Ascending aorta (tissue), 2 donors: ENCODE results near the gene MAP3K13. TPM values are rescaled to one million over a fixed set of nuclear protein-coding genes. Genes with fewer than 3 reads are reported as not detected.

Experiments
- DNase-seq, 2 donors: peaks; one replicate each; pipeline ENCODE4 v3.0.0-alpha.2; 2019; ENCODE audit warnings: low spot score in 2 of 2
- H3K27ac ChIP-seq, 2 donors: fragments of 200-600 bp; sonication (generic); one replicate each; pipeline ENCODE4 v1.5.1; 2016 to 2017; ENCODE audit warnings: mild to moderate bottlenecking in 1 of 2
- H3K27me3 ChIP-seq: fragments of 200-600 bp; sonication (generic); one replicate; pipeline ENCODE4 v1.5.1; 2017
- H3K36me3 ChIP-seq, 2 donors: fragments of 200-600 bp; sonication (generic); one replicate each; pipeline ENCODE4 v1.5.1; 2016
- H3K4me1 ChIP-seq, 2 donors: fragments of 200-600 bp; sonication (generic); one replicate each; pipeline ENCODE4 v1.5.1; 2016 to 2017; ENCODE audit warnings: mild to moderate bottlenecking in 1 of 2
- H3K4me3 ChIP-seq, 2 donors: fragments of 200-600 bp; sonication (generic); one replicate each; pipeline ENCODE4 v1.5.1; 2016 to 2017; ENCODE audit warnings: mild to moderate bottlenecking in 1 of 2
- H3K9me3 ChIP-seq, 2 donors: fragments of 200-600 bp; sonication (generic); one replicate each; pipeline ENCODE4 v1.5.1; 2016
- intact Hi-C: fragments of 100-400 bp; cut with DNase I; formaldehyde crosslinking; loops from one replicate; pipeline ENCODE4 v1.15.1; 2023
- total RNA-seq: library from RNA; depleted of rRNA; stranded (reverse); fragments of >200 nt; gene quantifications from one replicate; pipeline ENCODE4 v1.1.0, GENCODE V29; 2016
- TF ChIP-seq, protein P1 (sequence below), 3 experiments: fragments of 200-600 bp in 2 of 3; fragments of 450-650 bp in 1 of 3; sonication (generic) in 2 of 3; IDR thresholded peaks; one replicate each; pipeline ENCODE4 v1.5.1; 2016 to 2019; ENCODE audit warnings: antibody characterized with exemption in 3 of 3, mild to moderate bottlenecking in 1 of 3, moderate library complexity in 1 of 3

The MAP3K13 gene
- total RNA-seq, 1 donor from 2014 or later, result 21.9 TPM

DNA sequence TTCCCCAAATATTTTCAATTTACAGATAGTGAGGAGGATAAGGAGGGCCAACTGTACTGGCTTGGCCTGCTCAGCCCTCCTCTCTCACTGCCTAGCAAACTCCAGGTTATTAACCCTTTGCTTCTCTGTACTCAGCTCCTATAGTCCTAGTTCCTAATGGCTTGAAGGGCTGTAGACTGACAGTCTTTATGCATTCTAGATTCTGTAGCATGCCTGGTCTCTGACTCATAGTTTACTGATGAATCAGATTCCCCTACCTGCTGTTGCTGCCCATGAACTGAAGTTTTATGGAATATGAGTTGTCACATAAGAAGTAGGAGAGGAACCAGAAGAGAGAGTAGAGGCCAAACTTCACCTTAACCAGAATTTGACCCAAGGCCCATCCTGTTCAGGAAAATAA lies 27.1 kb upstream of the MAP3K13 start:
- H3K36me3 ChIP-seq, result no peaks in the 10 kb centered on the region
- H3K4me3 ChIP-seq, result no peak overlapping the region
- DNase-seq, result no peak
- H3K4me1 ChIP-seq, result no peaks in the 10 kb centered on the region
- H3K27ac ChIP-seq, result no peak overlapping the region
- TF ChIP-seq, protein P1, sequence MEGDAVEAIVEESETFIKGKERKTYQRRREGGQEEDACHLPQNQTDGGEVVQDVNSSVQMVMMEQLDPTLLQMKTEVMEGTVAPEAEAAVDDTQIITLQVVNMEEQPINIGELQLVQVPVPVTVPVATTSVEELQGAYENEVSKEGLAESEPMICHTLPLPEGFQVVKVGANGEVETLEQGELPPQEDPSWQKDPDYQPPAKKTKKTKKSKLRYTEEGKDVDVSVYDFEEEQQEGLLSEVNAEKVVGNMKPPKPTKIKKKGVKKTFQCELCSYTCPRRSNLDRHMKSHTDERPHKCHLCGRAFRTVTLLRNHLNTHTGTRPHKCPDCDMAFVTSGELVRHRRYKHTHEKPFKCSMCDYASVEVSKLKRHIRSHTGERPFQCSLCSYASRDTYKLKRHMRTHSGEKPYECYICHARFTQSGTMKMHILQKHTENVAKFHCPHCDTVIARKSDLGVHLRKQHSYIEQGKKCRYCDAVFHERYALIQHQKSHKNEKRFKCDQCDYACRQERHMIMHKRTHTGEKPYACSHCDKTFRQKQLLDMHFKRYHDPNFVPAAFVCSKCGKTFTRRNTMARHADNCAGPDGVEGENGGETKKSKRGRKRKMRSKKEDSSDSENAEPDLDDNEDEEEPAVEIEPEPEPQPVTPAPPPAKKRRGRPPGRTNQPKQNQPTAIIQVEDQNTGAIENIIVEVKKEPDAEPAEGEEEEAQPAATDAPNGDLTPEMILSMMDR (IDR thresholded peaks at IDR 0.05), result no peak
- intact Hi-C loops, result no loop called here
- H3K27me3 ChIP-seq, result no peaks in the 10 kb centered on the region
- no peaks in the 10 kb centered on the region for H3K9me3 ChIP-seq

DNA sequence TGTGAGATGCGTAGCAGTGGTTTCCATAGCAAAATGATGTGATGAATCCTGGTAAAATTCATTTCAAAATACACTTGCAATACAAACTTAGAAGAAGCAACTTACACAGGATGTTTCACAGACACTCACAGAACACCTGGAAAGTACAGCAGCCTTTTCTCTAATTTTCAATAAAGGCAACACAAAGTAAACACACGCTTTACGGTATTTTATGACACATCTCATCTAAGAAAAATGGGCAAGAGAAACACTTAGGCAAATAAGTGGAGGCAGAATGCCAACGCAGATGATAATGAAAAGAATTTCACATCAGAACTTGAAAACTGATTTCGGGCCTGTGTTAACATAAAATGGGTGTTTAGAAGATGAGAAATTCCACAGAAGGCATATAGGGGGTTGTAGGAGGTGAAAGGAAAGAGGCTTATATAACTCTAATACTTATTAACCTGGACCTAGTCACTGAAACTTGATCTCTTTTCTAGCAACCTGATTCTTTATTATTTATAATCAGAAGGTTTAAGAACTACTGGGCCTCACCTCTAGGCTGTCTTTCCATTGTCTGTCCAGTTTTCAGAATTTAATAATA lies 25.6 kb upstream of the MAP3K13 start:
- no peaks in the 10 kb centered on the region for H3K27me3 ChIP-seq
- intact Hi-C loops, result no loop called here
- H3K4me1 ChIP-seq, result no peaks in the 10 kb centered on the region
- no peak for DNase-seq
- H3K4me3 ChIP-seq, result no peak overlapping the region
- no peaks in the 10 kb centered on the region for H3K9me3 ChIP-seq
- H3K36me3 ChIP-seq, result no peaks in the 10 kb centered on the region
- TF ChIP-seq, protein P1 (IDR thresholded peaks at IDR 0.05), result no peak
- no peak overlapping the region for H3K27ac ChIP-seq

DNA sequence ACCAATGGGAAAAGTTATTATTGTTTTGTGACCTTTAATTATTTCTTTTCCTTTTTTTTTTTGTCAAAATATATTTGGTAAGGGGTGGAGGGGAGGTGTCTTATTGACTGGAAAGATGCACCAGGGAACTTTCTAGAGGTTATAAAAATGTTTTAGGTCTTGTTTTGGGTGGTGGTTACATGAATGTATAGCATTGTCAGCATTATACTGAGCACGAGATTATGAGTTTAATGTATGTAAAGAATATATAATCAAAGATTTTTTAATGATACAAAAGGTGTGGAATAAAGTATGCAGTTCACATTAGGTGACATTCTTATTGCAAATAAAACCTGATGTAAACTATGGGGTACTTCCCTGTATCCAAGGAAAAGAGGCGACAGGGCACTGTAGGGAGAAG lies 23.0 kb upstream of the MAP3K13 start:
- Histone ChIP-seq H3K36me3 (no peaks in the 10 kb centered on the region), H3K27me3 (no peaks in the 10 kb centered on the region), H3K9me3 (no peaks in the 10 kb centered on the region), H3K27ac (no peak overlapping the region), H3K4me3 (no peak overlapping the region), H3K4me1 (no peaks in the 10 kb centered on the region)
- intact Hi-C loops, result no loop called here
- TF ChIP-seq, protein P1 (IDR thresholded peaks at IDR 0.05), result no peak
- DNase-seq, result no peak

DNA sequence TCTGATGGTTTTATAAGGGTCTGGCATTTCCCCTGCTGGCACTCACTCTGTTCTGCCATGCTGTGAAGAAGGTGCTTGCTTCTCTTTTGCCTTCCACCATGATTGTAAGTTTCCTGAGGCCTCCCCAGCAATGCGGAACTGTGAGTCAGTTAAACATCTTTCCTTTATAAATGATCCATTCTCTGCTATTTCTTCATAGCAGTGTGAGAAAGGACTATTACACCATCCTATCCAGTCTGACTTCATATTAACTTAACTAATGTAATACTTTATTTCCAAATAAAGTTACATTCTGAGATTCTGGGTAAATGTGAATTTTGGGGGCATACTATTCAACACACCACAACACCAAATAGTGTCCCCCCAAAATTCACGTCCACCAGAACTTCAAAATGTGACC lies 22.2 kb upstream of the MAP3K13 start:
- no peaks in the 10 kb centered on the region for H3K4me1 ChIP-seq
- H3K36me3 ChIP-seq, result no peaks in the 10 kb centered on the region
- no peaks in the 10 kb centered on the region for H3K9me3 ChIP-seq
- no peak for DNase-seq
- TF ChIP-seq, protein P1 (IDR thresholded peaks at IDR 0.05), result no peak
- intact Hi-C loops, result no loop called here
- H3K4me3 ChIP-seq, result no peak overlapping the region
- no peaks in the 10 kb centered on the region for H3K27me3 ChIP-seq
- no peak overlapping the region for H3K27ac ChIP-seq

DNA sequence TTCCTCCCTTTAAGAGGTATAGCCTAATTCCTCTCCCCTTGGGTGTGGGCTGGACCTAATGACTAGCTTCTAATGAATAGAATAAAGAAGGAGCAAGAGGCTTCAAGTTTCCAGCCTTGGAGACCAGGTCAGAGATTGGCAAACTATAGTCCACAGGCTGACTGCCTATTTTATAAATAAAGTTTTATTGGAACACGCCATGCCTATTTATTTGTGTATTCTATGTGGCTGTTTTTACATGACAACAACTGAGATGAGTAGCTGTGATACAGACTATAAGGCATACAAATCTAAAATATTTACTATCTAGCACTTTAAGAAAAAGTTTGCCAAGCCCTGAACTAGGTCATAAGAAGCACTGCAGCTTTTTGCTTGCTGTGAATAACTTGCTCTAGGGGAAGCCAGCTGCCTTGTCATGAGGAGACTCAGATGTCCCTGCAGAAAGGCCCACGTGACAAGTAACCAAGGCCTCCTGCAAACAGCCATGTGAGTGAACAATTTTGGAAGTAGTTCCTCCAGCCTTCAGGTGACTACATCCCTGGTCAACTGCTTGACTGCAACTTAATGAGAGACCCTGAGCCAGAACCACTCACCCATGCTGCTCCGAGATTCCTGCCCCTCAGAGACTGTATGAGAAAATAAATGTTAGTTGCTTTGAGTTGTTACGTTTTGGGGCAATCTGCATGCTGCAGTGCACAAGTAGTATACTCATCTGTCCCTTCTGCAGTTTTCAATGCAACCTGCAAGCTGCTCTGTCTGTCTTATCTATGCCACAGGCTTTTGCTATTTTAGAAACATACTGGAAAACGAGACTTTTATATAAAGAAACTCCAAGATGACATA lies 21.1 kb upstream of the MAP3K13 start:
- Histone ChIP-seq H3K27ac (no peak overlapping the region), H3K27me3 (no peaks in the 10 kb centered on the region), H3K4me1 (no peaks in the 10 kb centered on the region), H3K4me3 (no peak overlapping the region), H3K36me3 (no peaks in the 10 kb centered on the region), H3K9me3 (no peaks in the 10 kb centered on the region)
- intact Hi-C loops, result no loop called here
- no peak for DNase-seq
- TF ChIP-seq, protein P1 (IDR thresholded peaks at IDR 0.05), result no peak
